H1 (cell line): ENCODE results near the gene FMN2. TPM values are rescaled to one million over a fixed set of nuclear protein-coding genes. Genes with fewer than 3 reads are reported as not detected.

ENCODE experiments used
- CTCF ChIA-PET: fragments of 300-600 bp; sonication (Branson Sonifier 250); formaldehyde crosslinking; loops from one replicate; lab custom pipeline; 2021; ENCODE audit not compliant: partially characterized antibody; lab: Charles Lee
- POLR2A ChIA-PET: fragments of 300-600 bp; sonication (Branson Sonifier 250); formaldehyde crosslinking; loops from one replicate; lab custom pipeline; 2021; ENCODE audit warnings: inconsistent platforms; ENCODE audit not compliant: partially characterized antibody; lab: Charles Lee
- DNase-seq, 2 experiments: peaks; one replicate each; pipeline versions ENCODE4 v3.0.0 to v3.0.0-alpha.2; 2010 to 2022; ENCODE audit warnings: low spot score in 2 of 2, low read depth in 1 of 2, mixed read lengths in 1 of 2
- FAIRE-seq: peaks from 2 replicates; lab custom pipeline; 2011; peaks lifted over from hg19 to GRCh38; lab: Jason Lieb, UNC
- H2AFZ ChIP-seq: 2 replicates; pipeline ENCODE4 v1.8.1; 2012; ENCODE audit warnings: low read length, inconsistent platforms
- H2AK5ac ChIP-seq: 2 replicates; pipeline ENCODE4 v1.6.1; 2013; ENCODE audit warnings: low read depth, low read length
- H2BK120ac ChIP-seq: replicated peaks from 2 replicates; pipeline ENCODE3; 2013; ENCODE audit warnings: low read depth, low read length, inconsistent platforms
- H2BK12ac ChIP-seq: 2 replicates; pipeline ENCODE4 v1.6.1; 2013; ENCODE audit warnings: low read depth, low read length
- H2BK15ac ChIP-seq: 2 replicates; pipeline ENCODE4 v1.6.1; 2013; ENCODE audit warnings: low read length
- H2BK20ac ChIP-seq: 2 replicates; pipeline ENCODE4 v1.6.1; 2013; ENCODE audit warnings: low read length
- H2BK5ac ChIP-seq: 2 replicates; pipeline ENCODE4 v1.6.1; 2013; ENCODE audit warnings: low read depth, low read length
- H3K14ac ChIP-seq: 2 replicates; pipeline ENCODE4 v1.6.1; 2013; ENCODE audit warnings: inconsistent platforms; ENCODE audit not compliant: insufficient read length
- H3K18ac ChIP-seq: 2 replicates; pipeline ENCODE4 v1.6.1; 2013; ENCODE audit warnings: low read length; ENCODE audit errors: extremely low read depth
- H3K23ac ChIP-seq: 2 replicates; pipeline ENCODE4 v1.6.1; 2013; ENCODE audit warnings: inconsistent platforms; ENCODE audit not compliant: insufficient read length
- H3K23me2 ChIP-seq: 2 replicates; pipeline ENCODE4 v1.6.1; 2013; ENCODE audit warnings: low read depth, low read length
- H3K27ac ChIP-seq: 2 replicates; pipeline ENCODE4 v1.6.1; 2011; ENCODE audit warnings: low read depth, low read length, inconsistent platforms
- H3K27me3 ChIP-seq, 4 experiments: replicated peaks in 1 of 4; 1 replicate in 1 of 4; 2 replicates in 3 of 4; pipeline versions ENCODE4 v1.6.1 to v1.8.1; 2011 to 2013; ENCODE audit warnings: low read length in 3 of 4, mild to moderate bottlenecking in 3 of 4, inconsistent platforms in 2 of 4, mixed read lengths in 2 of 4, moderate library complexity in 1 of 4; ENCODE audit not compliant: control insufficient read depth in 3 of 4, insufficient read depth in 3 of 4; ENCODE audit errors: extremely low read depth in 1 of 4
- H3K36me3 ChIP-seq, 4 experiments: 2 replicates each; pipeline versions ENCODE4 v1.6.1 to v1.8.1; 2011 to 2013; ENCODE audit warnings: mild to moderate bottlenecking in 4 of 4, low read length in 3 of 4, moderate library complexity in 2 of 4, control low read depth in 1 of 4, inconsistent platforms in 1 of 4; ENCODE audit not compliant: insufficient read depth in 4 of 4, control insufficient read depth in 2 of 4
- H3K4ac ChIP-seq: replicated peaks from 2 replicates; pipeline ENCODE3; 2013; ENCODE audit warnings: low read length, low read depth, mixed read lengths, inconsistent platforms; ENCODE audit not compliant: insufficient read length
- H3K4me1 ChIP-seq, 4 experiments: replicated peaks in 1 of 4; 1 replicate in 1 of 4; 2 replicates in 3 of 4; pipeline versions ENCODE4 v1.6.1 to v1.8.1; 2011 to 2013; ENCODE audit warnings: low read length in 3 of 4, inconsistent platforms in 2 of 4, mixed read lengths in 1 of 4; ENCODE audit not compliant: insufficient read depth in 4 of 4, control insufficient read depth in 3 of 4
- H3K4me2 ChIP-seq, 2 experiments: 2 replicates each; pipeline versions ENCODE4 v1.6.1 to v1.8.1; 2011 to 2013; ENCODE audit warnings: low read depth in 2 of 2, low read length in 2 of 2, control low read depth in 1 of 2, inconsistent platforms in 1 of 2, mild to moderate bottlenecking in 1 of 2; ENCODE audit not compliant: insufficient read depth in 1 of 2
- H3K4me3 ChIP-seq, 4 experiments: fragments of 200-600, 300-600 bp in 1 of 4; sonication (generic), shearing (Covaris generic), sonication (Bioruptor Twin) in 1 of 4; 2 replicates each; pipeline versions ENCODE4 v1.5.1 to v1.8.1; 2011 to 2016; ENCODE audit warnings: low read length in 4 of 4, low read depth in 3 of 4, control low read depth in 2 of 4, inconsistent platforms in 2 of 4, mild to moderate bottlenecking in 2 of 4, mixed read lengths in 1 of 4, moderate library complexity in 1 of 4; ENCODE audit not compliant: insufficient read depth in 2 of 4; ENCODE audit errors: extremely low read depth in 1 of 4
- H3K56ac ChIP-seq: replicated peaks from 2 replicates; pipeline ENCODE3; 2013; ENCODE audit warnings: low read depth, mild to moderate bottlenecking, mixed read lengths, low read length, inconsistent platforms; ENCODE audit not compliant: insufficient read length
- H3K79me1 ChIP-seq: 2 replicates; pipeline ENCODE4 v1.6.1; 2013; ENCODE audit warnings: low read depth, low read length, control low read depth
- H3K79me2 ChIP-seq, 2 experiments: 2 replicates each; pipeline versions ENCODE4 v1.6.1 to v1.8.1; 2012 to 2013; ENCODE audit warnings: low read length in 2 of 2, mild to moderate bottlenecking in 2 of 2, inconsistent platforms in 1 of 2; ENCODE audit not compliant: insufficient read depth in 2 of 2, control insufficient read depth in 1 of 2
- H3K9ac ChIP-seq, 4 experiments: replicated peaks in 1 of 4; 1 replicate in 1 of 4; 2 replicates in 3 of 4; pipeline versions ENCODE4 v1.6.1 to v1.8.1; 2011 to 2013; ENCODE audit warnings: low read depth in 3 of 4, low read length in 3 of 4, control low read depth in 2 of 4, mild to moderate bottlenecking in 2 of 4, moderate library complexity in 2 of 4, inconsistent platforms in 1 of 4; ENCODE audit errors: extremely low read depth in 1 of 4
- H3K9me3 ChIP-seq, 2 experiments: 2 replicates each; pipeline versions ENCODE4 v1.6.1 to v1.8.1; 2012 to 2013; ENCODE audit warnings: mild to moderate bottlenecking in 2 of 2, moderate library complexity in 2 of 2, control low read depth in 1 of 2, inconsistent platforms in 1 of 2, low read depth in 1 of 2, low read length in 1 of 2, mixed read lengths in 1 of 2; ENCODE audit not compliant: insufficient read depth in 2 of 2
- H4K20me1 ChIP-seq, 2 experiments: replicated peaks in 1 of 2; 2 replicates each; pipeline versions ENCODE3 to v1.8.1; 2011 to 2013; ENCODE audit warnings: inconsistent platforms in 2 of 2, low read length in 2 of 2, mild to moderate bottlenecking in 1 of 2; ENCODE audit not compliant: insufficient read depth in 2 of 2, control insufficient read depth in 1 of 2
- H4K5ac ChIP-seq: 2 replicates; pipeline ENCODE4 v1.6.1; 2013; ENCODE audit warnings: low read length, low read depth, mixed read lengths, inconsistent platforms; ENCODE audit not compliant: insufficient read length
- H4K8ac ChIP-seq: 2 replicates; pipeline ENCODE4 v1.8.0; 2013; ENCODE audit warnings: mild to moderate bottlenecking, moderate library complexity, low read length, inconsistent platforms; ENCODE audit not compliant: insufficient read depth; ENCODE audit errors: extremely low read depth
- H4K91ac ChIP-seq: replicated peaks from 2 replicates; pipeline ENCODE3; 2013; ENCODE audit warnings: low read length, mixed read lengths, inconsistent platforms; ENCODE audit not compliant: insufficient read length
- BCL11A ChIP-seq, 2 experiments: IDR thresholded peaks; one replicate each; pipeline ENCODE4 v1.6.1; 2011; ENCODE audit warnings: low read depth in 2 of 2, low read length in 2 of 2, mild to moderate bottlenecking in 2 of 2
- GABPA ChIP-seq: IDR thresholded peaks from 2 replicates; pipeline ENCODE4 v1.6.1; 2011; ENCODE audit warnings: mild to moderate bottlenecking, low read length, moderate library complexity, borderline replicate concordance; ENCODE audit not compliant: insufficient read depth
- HDAC2 ChIP-seq, 2 experiments: fragments of 300-600 bp in 1 of 2; sonication (generic) in 1 of 2; IDR thresholded peaks; 2 replicates each; pipeline ENCODE4 v1.6.1; 2011 to 2012; ENCODE audit warnings: low read depth in 2 of 2, low read length in 2 of 2, mild to moderate bottlenecking in 2 of 2, moderate library complexity in 2 of 2, borderline replicate concordance in 1 of 2, inconsistent platforms in 1 of 2
- MAX ChIP-seq: IDR thresholded peaks from 2 replicates; pipeline ENCODE4 v1.6.1; 2012; ENCODE audit warnings: inconsistent platforms
- RBBP5 ChIP-seq: IDR thresholded peaks from 2 replicates; pipeline ENCODE4 v1.7.1; 2012; ENCODE audit warnings: low read depth, mild to moderate bottlenecking, inconsistent platforms, low read length, moderate library complexity, borderline replicate concordance
- SIN3A ChIP-seq, 2 experiments: IDR thresholded peaks in 1 of 2; conservative IDR thresholded peaks in 1 of 2; 2 replicates each; pipeline ENCODE4 v1.6.1; 2011 to 2012; ENCODE audit warnings: low read length in 2 of 2, improper control_type of control experiment in 1 of 2, low read depth in 1 of 2, mild to moderate bottlenecking in 1 of 2
- SP1 ChIP-seq: IDR thresholded peaks from 2 replicates; pipeline ENCODE4 v1.6.1; 2011; ENCODE audit warnings: low read depth, low read length
- TBP ChIP-seq: IDR thresholded peaks from 2 replicates; pipeline ENCODE4 v1.6.1; 2011; ENCODE audit warnings: low read depth, low read length, improper control_type of control experiment
- USF2 ChIP-seq: IDR thresholded peaks from 2 replicates; pipeline ENCODE4 v1.6.1; 2011; ENCODE audit warnings: low read length, improper control_type of control experiment
- WGBS, 2 experiments: shearing (Covaris generic) in 1 of 2; methylation state at CpG; one replicate each; pipeline versions ENCODE4 v1.1.6 to v1.1.7; 2013 to 2015; ENCODE audit warnings: low lambda C conversion rate in 2 of 2, mixed read lengths in 2 of 2, inconsistent platforms in 1 of 2, low coverage in 1 of 2, missing lambda C conversion rate in 1 of 2; ENCODE audit not compliant: insufficient replicate concordance in 2 of 2, insufficient coverage in 1 of 2, insufficient read length in 1 of 2; ENCODE audit errors: extremely low coverage in 1 of 2, missing lambda C conversion rate in 1 of 2; 5-methylcytosine and 5-hydroxymethylcytosine counted together
- polyA plus RNA-seq, 7 experiments: library from polyadenylated mRNA; depleted of rRNA in 3 of 7; stranded (reverse) in 5 of 7; unstranded in 2 of 7; fragments of >200 nt in 5 of 7; fragments of 200-250 nt in 2 of 7; gene quantifications; 1 replicate in 5 of 7; 2 replicates in 1 of 7; 4 replicates in 1 of 7; pipeline versions ENCODE4 v1.2.1 to v1.2.3, GENCODE V29; 2011 to 2013; ENCODE audit warnings: missing spikeins in 2 of 7, mixed read lengths in 2 of 7
- total RNA-seq: library from RNA; stranded (reverse); fragmentation: NEBNext Ultra II Directional; extraction: Animal tissue kit (Norgen Biotek cat#: 25700); gene quantifications from 2 replicates; pipeline ENCODE4 v1.2.1, GENCODE V29; 2021

FMN2 gene
- total and polyA plus RNA-seq, 2 of the 8 experiments (the other 6 are each of a cell fraction or from before 2014, with no cell fraction given): 0.83 to 2.0 TPM

GRCh38 chr1:240314845-240315801 lies 223.4 kb downstream of the FMN2 start:
- Histone ChIP-seq H2BK12ac (no peak overlapping the region), H3K27ac (no peak overlapping the region), H3K4ac (no peak overlapping the region), H3K23me2 (no peaks in the 10 kb centered on the region; the same call in 1 of the 2 replicates), H3K36me3 (no peaks in the 10 kb centered on the region), H3K4me2 (no peak overlapping the region), H3K14ac (no peak overlapping the region), H3K9me3 (0 out of 4 replicates have a peak, but pooled peaks cover 0 to 2% of the 10 kb centered on the region in 2 experiments), H3K9ac (no peak overlapping the region), H4K91ac (no peak overlapping the region), H2AK5ac (no peak overlapping the region), H2BK15ac (no peak overlapping the region), H2BK20ac (no peak overlapping the region), H2AFZ (no peak overlapping the region), H4K20me1 (no peaks in the 10 kb centered on the region), H3K79me2 (no peaks in the 10 kb centered on the region), H3K4me1 (peaks cover 0 to 4% (median 1%) of the 10 kb centered on the region in 4 experiments; a peak in 1 of 7 replicates), H3K4me3 (no peak overlapping the region), H3K18ac (no peak overlapping the region), H2BK5ac (no peak overlapping the region), H4K5ac (no peak overlapping the region), H3K27me3 (no peaks in the 10 kb centered on the region), H3K56ac (no peak overlapping the region), H2BK120ac (no peak overlapping the region), H3K23ac (no peak overlapping the region), H4K8ac (no peak overlapping the region), H3K79me1 (no peaks in the 10 kb centered on the region)
- 88% methylated on average over 3 of the region's 3 CpGs; no CpG with 5 or more reads in 1 of the 2 experiments for WGBS, 2 experiments
- ChIA-PET CTCF (interaction anchor here (0.6 to 1.2 kb wide), 2 partner anchors 19 to 140 kb away, joined by 3 read pairs; no protein-coding TSS in a partner anchor), POLR2A (no interaction called here)
- DNase-seq: no peak
- no peak for FAIRE-seq
- TF ChIP-seq TBP: no peak
- no peak for TF ChIP-seq SIN3A (conservative IDR thresholded peaks at IDR 0.05 in 1 of 2, IDR thresholded peaks at IDR 0.05 in 1 of 2; ENCODE audit: low read depth in 1 of 2, low read length in 2 of 2)
- TF ChIP-seq RBBP5: no peak
- TF ChIP-seq SP1: no peak
- TF ChIP-seq BCL11A (IDR thresholded peaks at IDR 0.05; ENCODE audit: low read depth in 2 of 2, low read length in 2 of 2): no peak
- TF ChIP-seq HDAC2 (IDR thresholded peaks at IDR 0.05; ENCODE audit: borderline replicate concordance in 1 of 2, low read depth in 2 of 2, low read length in 2 of 2): no peak
- TF ChIP-seq GABPA: no peak
- no peak for TF ChIP-seq MAX
- no peak for TF ChIP-seq USF2
